Lower lobe of right lung (tissue), 2 donors: ENCODE results near the gene AUTS2. TPM values are rescaled to one million over a fixed set of nuclear protein-coding genes. Genes with fewer than 3 reads are reported as not detected.
A peak's percentile ranks its signal among the peaks of the same experiment; 100 is the strongest.

Experiments
- ATAC-seq, 2 donors: fragments of 200-7000 bp; cut with Tn5 transposase; one replicate each; pipeline ENCODE4 v1.9.1; 2020 to 2022; ENCODE audit warnings: mild to moderate bottlenecking in 2 of 2, moderate library complexity in 2 of 2
- DNase-seq: peaks from one replicate; pipeline ENCODE4 v3.0.0-alpha.2; 2020
- H3K27ac ChIP-seq: fragments of 200-600 bp; one replicate; pipeline ENCODE4 v1.8.0; 2022
- H3K27me3 ChIP-seq: fragments of 200-600 bp; one replicate; pipeline ENCODE4 v1.8.0; 2022; ENCODE audit warnings: low read depth
- H3K36me3 ChIP-seq: fragments of 200-600 bp; one replicate; pipeline ENCODE4 v1.8.0; 2022; ENCODE audit warnings: mild to moderate bottlenecking
- H3K4me1 ChIP-seq: fragments of 200-600 bp; one replicate; pipeline ENCODE4 v1.8.0; 2022
- H3K4me3 ChIP-seq: fragments of 200-600 bp; one replicate; pipeline ENCODE4 v1.8.0; 2022; ENCODE audit warnings: mild to moderate bottlenecking
- H3K9me3 ChIP-seq: fragments of 200-600 bp; one replicate; pipeline ENCODE4 v1.8.0; 2022
- intact Hi-C: fragments of 100-400 bp; cut with DNase I; formaldehyde crosslinking; loops from one replicate; pipeline ENCODE4 v1.11.0; 2022
- total RNA-seq: library from RNA; stranded (reverse); fragmentation: NEBNext Ultra II Directional; extraction: Animal tissue kit (Norgen Biotek cat#: 25700); gene quantifications from one replicate; pipeline ENCODE4 v1.2.1, GENCODE V29; 2021
- TF ChIP-seq, protein P1 (sequence below): fragments of 200-600 bp; IDR thresholded peaks from one replicate; pipeline ENCODE4 v1.8.0; 2022; ENCODE audit warnings: antibody characterized with exemption, mild to moderate bottlenecking
- donor health status: DM: no; HTN: yes; CAD: no; lungs with severe emphysema.

Gene AUTS2
- total RNA-seq, 1 donor from 2014 or later: 45.7 TPM

- TF ChIP-seq, protein P1, sequence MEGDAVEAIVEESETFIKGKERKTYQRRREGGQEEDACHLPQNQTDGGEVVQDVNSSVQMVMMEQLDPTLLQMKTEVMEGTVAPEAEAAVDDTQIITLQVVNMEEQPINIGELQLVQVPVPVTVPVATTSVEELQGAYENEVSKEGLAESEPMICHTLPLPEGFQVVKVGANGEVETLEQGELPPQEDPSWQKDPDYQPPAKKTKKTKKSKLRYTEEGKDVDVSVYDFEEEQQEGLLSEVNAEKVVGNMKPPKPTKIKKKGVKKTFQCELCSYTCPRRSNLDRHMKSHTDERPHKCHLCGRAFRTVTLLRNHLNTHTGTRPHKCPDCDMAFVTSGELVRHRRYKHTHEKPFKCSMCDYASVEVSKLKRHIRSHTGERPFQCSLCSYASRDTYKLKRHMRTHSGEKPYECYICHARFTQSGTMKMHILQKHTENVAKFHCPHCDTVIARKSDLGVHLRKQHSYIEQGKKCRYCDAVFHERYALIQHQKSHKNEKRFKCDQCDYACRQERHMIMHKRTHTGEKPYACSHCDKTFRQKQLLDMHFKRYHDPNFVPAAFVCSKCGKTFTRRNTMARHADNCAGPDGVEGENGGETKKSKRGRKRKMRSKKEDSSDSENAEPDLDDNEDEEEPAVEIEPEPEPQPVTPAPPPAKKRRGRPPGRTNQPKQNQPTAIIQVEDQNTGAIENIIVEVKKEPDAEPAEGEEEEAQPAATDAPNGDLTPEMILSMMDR: no peak
- Histone ChIP-seq H3K4me3 (no peak overlapping the region), H3K36me3 (peaks cover 85% of the 10 kb centered on the region), H3K4me1 (no peaks in the 10 kb centered on the region), H3K27ac (no peak overlapping the region), H3K27me3 (no peaks in the 10 kb centered on the region), H3K9me3 (no peaks in the 10 kb centered on the region)
- intact Hi-C loops: no loop called here
- DNase-seq: no peak
- no peak for ATAC-seq
Measured at GRCh38 chr7:70787286-70787685, 1189.0 kb downstream of the AUTS2 start.

DNA sequence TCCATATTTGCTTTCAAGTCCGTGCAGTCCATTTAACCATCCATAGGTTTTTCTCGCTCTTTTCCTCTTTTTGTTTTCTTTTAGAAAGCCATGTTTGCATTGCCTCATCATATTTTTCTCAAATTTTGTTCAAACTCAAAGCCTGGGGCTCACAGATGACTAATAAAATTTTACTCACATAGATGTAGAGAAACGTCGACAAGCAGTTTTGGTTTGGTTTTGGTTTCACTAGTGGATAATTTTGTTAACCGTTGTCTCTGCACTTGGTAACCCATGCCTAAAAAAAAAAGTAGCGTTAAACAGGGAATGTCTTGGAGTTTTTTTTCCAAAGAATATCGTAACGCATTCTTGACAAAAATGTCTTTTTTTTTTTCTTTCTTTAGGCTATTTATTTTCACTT is 1189.5 kb downstream of the AUTS2 start:
- intact Hi-C loops: no loop called here
- Histone ChIP-seq H3K27ac (no peak overlapping the region), H3K9me3 (no peaks in the 10 kb centered on the region), H3K27me3 (no peaks in the 10 kb centered on the region), H3K4me3 (no peak overlapping the region), H3K4me1 (no peaks in the 10 kb centered on the region), H3K36me3 (peaks cover 85% of the 10 kb centered on the region)
- ATAC-seq: no peak
- TF ChIP-seq, protein P1: no peak
- DNase-seq: no peak

- intact Hi-C loops: no loop called here
- DNase-seq (no peak), ATAC-seq (no peak)
- no peak overlapping the region for H3K4me3 ChIP-seq
- no peaks in the 10 kb centered on the region for H3K27me3 ChIP-seq
- peaks cover 83% of the 10 kb centered on the region for H3K36me3 ChIP-seq
- no peaks in the 10 kb centered on the region for H3K4me1 ChIP-seq
- H3K27ac ChIP-seq: no peak overlapping the region
- TF ChIP-seq, protein P1: no peak
- H3K9me3 ChIP-seq: no peaks in the 10 kb centered on the region
Measured at GRCh38 chr7:70788276-70788675, 1190.0 kb downstream of the AUTS2 start.

GRCh38 chr7:70789481-70790214 is 1191.4 kb downstream of the AUTS2 start:
- TF ChIP-seq, protein P1: no peak
- peak in 1 of 2 donors; percentile 45 for ATAC-seq

GRCh38 chr7:70790215-70791073 is 1192.2 kb downstream of the AUTS2 start:
- no peak overlapping the region for H3K4me3 ChIP-seq
- no peaks in the 10 kb centered on the region for H3K9me3 ChIP-seq
- no peak overlapping the region for H3K27ac ChIP-seq
- TF ChIP-seq, protein P1: no peak
- ATAC-seq: peak in 1 of 2 donors; percentile 22
- intact Hi-C loops: no loop called here
- peaks cover 64% of the 10 kb centered on the region for H3K36me3 ChIP-seq
- H3K4me1 ChIP-seq: no peaks in the 10 kb centered on the region
- DNase-seq: no peak
- H3K27me3 ChIP-seq: no peaks in the 10 kb centered on the region

More at GRCh38 chr7:70789481-70790214, 1191.4 kb downstream of the AUTS2 start:
- Histone ChIP-seq H3K9me3 (no peaks in the 10 kb centered on the region), H3K27me3 (no peaks in the 10 kb centered on the region), H3K4me1 (no peaks in the 10 kb centered on the region), H3K4me3 (no peak overlapping the region), H3K36me3 (peaks cover 72% of the 10 kb centered on the region), H3K27ac (no peak overlapping the region)
- no peak for DNase-seq
- intact Hi-C loops: no loop called here
